ENCODE measurements around the gene PAX7. TPM values are rescaled to one million over a fixed set of nuclear protein-coding genes. Genes with fewer than 3 reads are reported as not detected.

PAX7 gene
- total RNA-seq, 1 experiment from 2014 or later = 0.07 TPM

- Histone ChIP-seq H3K9me3 (ENCODE audit: low read length) (no peaks in the 10 kb centered on the region), H4K20me1 (ENCODE audit: insufficient read depth, low read depth, low read length) (no peaks in the 10 kb centered on the region), H3K4me3 (ENCODE audit: low read length) (no peak overlapping the region), H3K9me2 (replicated peaks; ENCODE audit: insufficient read depth, low read length) (no peaks in the 10 kb centered on the region), H3K9ac (ENCODE audit: low read length) (no peak overlapping the region), H3K79me2 (ENCODE audit: low read length) (no peaks in the 10 kb centered on the region), H3K27me3 (ENCODE audit: low read length) (no peaks in the 10 kb centered on the region), H3K4me1 (ENCODE audit: low read length) (no peaks in the 10 kb centered on the region; the same call in 1 of the 2 replicates), H3K27ac (ENCODE audit: low read length) (no peak overlapping the region), H2AFZ (ENCODE audit: low read length) (no peak overlapping the region), H3K36me3 (ENCODE audit: insufficient read depth, low read length) (no peaks in the 10 kb centered on the region), H3K4me2 (ENCODE audit: low read depth, low read length, poor library complexity, severe bottlenecking) (no peak overlapping the region)
- no peak for DNase-seq
Observed at GRCh38 chr1:18725231-18725895, 94.7 kb downstream of the PAX7 start.

GRCh38 chr1:18726368-18726767 is 95.7 kb downstream of the PAX7 start:
- no peak for DNase-seq
- Histone ChIP-seq H2AFZ (ENCODE audit: low read length) (no peak overlapping the region), H3K4me2 (ENCODE audit: low read depth, low read length, poor library complexity, severe bottlenecking) (no peak overlapping the region), H3K9me3 (ENCODE audit: low read length) (no peaks in the 10 kb centered on the region), H3K4me1 (ENCODE audit: low read length) (no peaks in the 10 kb centered on the region; the same call in 1 of the 2 replicates), H3K9me2 (replicated peaks; ENCODE audit: insufficient read depth, low read length) (no peaks in the 10 kb centered on the region), H3K79me2 (ENCODE audit: low read length) (no peaks in the 10 kb centered on the region), H3K36me3 (ENCODE audit: insufficient read depth, low read length) (no peaks in the 10 kb centered on the region), H3K4me3 (ENCODE audit: low read length) (no peak overlapping the region), H3K27me3 (ENCODE audit: low read length) (no peaks in the 10 kb centered on the region), H4K20me1 (ENCODE audit: insufficient read depth, low read depth, low read length) (no peaks in the 10 kb centered on the region), H3K27ac (ENCODE audit: low read length) (no peak overlapping the region), H3K9ac (ENCODE audit: low read length) (no peak overlapping the region)

- Histone ChIP-seq H3K4me1 (ENCODE audit: low read length) (no peaks in the 10 kb centered on the region), H3K4me3 (ENCODE audit: low read length) (no peak overlapping the region), H3K27ac (ENCODE audit: low read length) (no peak overlapping the region), H3K9me3 (ENCODE audit: low read length) (no peaks in the 10 kb centered on the region), H3K79me2 (ENCODE audit: low read length) (no peaks in the 10 kb centered on the region), H3K36me3 (ENCODE audit: insufficient read depth, low read length) (no peaks in the 10 kb centered on the region), H3K27me3 (ENCODE audit: low read length) (no peaks in the 10 kb centered on the region), H3K9ac (ENCODE audit: low read length) (no peak overlapping the region), H4K20me1 (ENCODE audit: insufficient read depth, low read depth, low read length) (no peaks in the 10 kb centered on the region), H3K9me2 (replicated peaks; ENCODE audit: insufficient read depth, low read length) (no peaks in the 10 kb centered on the region), H3K4me2 (ENCODE audit: low read depth, low read length, poor library complexity, severe bottlenecking) (no peak overlapping the region), H2AFZ (ENCODE audit: low read length) (no peak overlapping the region)
- DNase-seq = no peak
Observed at GRCh38 chr1:18727956-18728355, 97.3 kb downstream of the PAX7 start.

GRCh38 chr1:18730321-18730720 is 99.7 kb downstream of the PAX7 start:
- no peak for DNase-seq
- Histone ChIP-seq H3K27ac (ENCODE audit: low read length) (no peak overlapping the region), H4K20me1 (ENCODE audit: insufficient read depth, low read depth, low read length) (no peaks in the 10 kb centered on the region), H3K36me3 (ENCODE audit: insufficient read depth, low read length) (no peaks in the 10 kb centered on the region), H3K27me3 (ENCODE audit: low read length) (no peaks in the 10 kb centered on the region), H3K4me3 (ENCODE audit: low read length) (no peak overlapping the region), H2AFZ (ENCODE audit: low read length) (no peak overlapping the region), H3K9me3 (ENCODE audit: low read length) (no peaks in the 10 kb centered on the region), H3K79me2 (ENCODE audit: low read length) (no peaks in the 10 kb centered on the region), H3K4me1 (ENCODE audit: low read length) (no peaks in the 10 kb centered on the region), H3K9me2 (replicated peaks; ENCODE audit: insufficient read depth, low read length) (no peaks in the 10 kb centered on the region), H3K4me2 (ENCODE audit: low read depth, low read length, poor library complexity, severe bottlenecking) (no peak overlapping the region), H3K9ac (ENCODE audit: low read length) (no peak overlapping the region)

- no peaks in the 10 kb centered on the region for H4K20me1 ChIP-seq (ENCODE audit: insufficient read depth, low read depth, low read length)
- H3K36me3 ChIP-seq (ENCODE audit: insufficient read depth, low read length) = no peaks in the 10 kb centered on the region
- no peaks in the 10 kb centered on the region for H3K79me2 ChIP-seq (ENCODE audit: low read length)
- no peak overlapping the region for H3K9ac ChIP-seq (ENCODE audit: low read length)
- no peak overlapping the region for H3K4me2 ChIP-seq (ENCODE audit: low read depth, low read length, poor library complexity, severe bottlenecking)
- no peaks in the 10 kb centered on the region for H3K27me3 ChIP-seq (ENCODE audit: low read length)
- no peak overlapping the region for H2AFZ ChIP-seq (ENCODE audit: low read length)
- H3K4me3 ChIP-seq (ENCODE audit: low read length) = no peak overlapping the region
- H3K27ac ChIP-seq (ENCODE audit: low read length) = no peak overlapping the region
- no peaks in the 10 kb centered on the region for H3K4me1 ChIP-seq (ENCODE audit: low read length)
- H3K9me3 ChIP-seq (ENCODE audit: low read length) = no peaks in the 10 kb centered on the region
- DNase-seq = no peak
- H3K9me2 ChIP-seq (replicated peaks; ENCODE audit: insufficient read depth, low read length) = no peaks in the 10 kb centered on the region
Observed at GRCh38 chr1:18731148-18731547, 100.5 kb downstream of the PAX7 start.

GRCh38 chr1:18731591-18732235 is 101.1 kb downstream of the PAX7 start:
- H2AFZ ChIP-seq (ENCODE audit: low read length) = no peak overlapping the region
- H3K27ac ChIP-seq (ENCODE audit: low read length) = no peak overlapping the region
- no peak for DNase-seq
- H3K9me2 ChIP-seq (replicated peaks; ENCODE audit: insufficient read depth, low read length) = no peaks in the 10 kb centered on the region
- no peak overlapping the region for H3K9ac ChIP-seq (ENCODE audit: low read length)
- no peaks in the 10 kb centered on the region for H3K79me2 ChIP-seq (ENCODE audit: low read length)
- no peak overlapping the region for H3K4me3 ChIP-seq (ENCODE audit: low read length)
- no peaks in the 10 kb centered on the region for H3K9me3 ChIP-seq (ENCODE audit: low read length)
- H3K4me1 ChIP-seq (ENCODE audit: low read length) = no peaks in the 10 kb centered on the region
- H4K20me1 ChIP-seq (ENCODE audit: insufficient read depth, low read depth, low read length) = no peaks in the 10 kb centered on the region
- no peaks in the 10 kb centered on the region for H3K36me3 ChIP-seq (ENCODE audit: insufficient read depth, low read length)
- no peaks in the 10 kb centered on the region for H3K27me3 ChIP-seq (ENCODE audit: low read length)
- no peak overlapping the region for H3K4me2 ChIP-seq (ENCODE audit: low read depth, low read length, poor library complexity, severe bottlenecking)

- Histone ChIP-seq H2AFZ (ENCODE audit: low read length) (no peak overlapping the region), H3K27me3 (ENCODE audit: low read length) (no peaks in the 10 kb centered on the region), H3K4me2 (ENCODE audit: low read depth, low read length, poor library complexity, severe bottlenecking) (no peak overlapping the region), H4K20me1 (ENCODE audit: insufficient read depth, low read depth, low read length) (no peaks in the 10 kb centered on the region), H3K4me1 (ENCODE audit: low read length) (no peaks in the 10 kb centered on the region), H3K9ac (ENCODE audit: low read length) (no peak overlapping the region), H3K27ac (ENCODE audit: low read length) (no peak overlapping the region), H3K4me3 (ENCODE audit: low read length) (no peak overlapping the region), H3K9me3 (ENCODE audit: low read length) (no peaks in the 10 kb centered on the region), H3K79me2 (ENCODE audit: low read length) (no peaks in the 10 kb centered on the region), H3K9me2 (replicated peaks; ENCODE audit: insufficient read depth, low read length) (no peaks in the 10 kb centered on the region), H3K36me3 (ENCODE audit: insufficient read depth, low read length) (no peaks in the 10 kb centered on the region)
- DNase-seq = no peak
Observed at GRCh38 chr1:18732686-18733085, 102.0 kb downstream of the PAX7 start.

- no peak overlapping the region for H3K27ac ChIP-seq (ENCODE audit: low read length)
- H3K9me2 ChIP-seq (replicated peaks; ENCODE audit: insufficient read depth, low read length) = no peaks in the 10 kb centered on the region
- no peaks in the 10 kb centered on the region for H3K79me2 ChIP-seq (ENCODE audit: low read length)
- H3K27me3 ChIP-seq (ENCODE audit: low read length) = no peaks in the 10 kb centered on the region
- no peak overlapping the region for H3K4me3 ChIP-seq (ENCODE audit: low read length)
- H3K9ac ChIP-seq (ENCODE audit: low read length) = no peak overlapping the region
- no peak overlapping the region for H2AFZ ChIP-seq (ENCODE audit: low read length)
- H3K4me2 ChIP-seq (ENCODE audit: low read depth, low read length, poor library complexity, severe bottlenecking) = no peak overlapping the region
- H3K9me3 ChIP-seq (ENCODE audit: low read length) = no peaks in the 10 kb centered on the region
- DNase-seq = no peak
- H3K4me1 ChIP-seq (ENCODE audit: low read length) = no peaks in the 10 kb centered on the region
- H3K36me3 ChIP-seq (ENCODE audit: insufficient read depth, low read length) = no peaks in the 10 kb centered on the region
- no peaks in the 10 kb centered on the region for H4K20me1 ChIP-seq (ENCODE audit: insufficient read depth, low read depth, low read length)
Observed at GRCh38 chr1:18734001-18734400, 103.4 kb downstream of the PAX7 start.
